ENCODE results near the gene PDAP1.
"Not testable (repeated sequence)": the region's sequence is repeated elsewhere in the genome, so short reads cannot be mapped to it uniquely, and the experiment has no call there.

Gene PDAP1

GRCh38 chr7:99428972-99429566, 20.7 kb upstream of the PDAP1 start:
- in situ Hi-C loops (cut with MboI; ENCODE audit: low sequenced_read_pairs), result no loop called here

GRCh38 chr7:99424932-99425730, 16.7 kb upstream of the PDAP1 start:
- in situ Hi-C loops (cut with MboI; ENCODE audit: low sequenced_read_pairs), result no loop called here

- in situ Hi-C loops (cut with MboI; ENCODE audit: low sequenced_read_pairs), result no loop called here
Measured at GRCh38 chr7:99422625-99423024, 14.2 kb upstream of the PDAP1 start.

GRCh38 chr7:99422186-99422585, 13.8 kb upstream of the PDAP1 start:
- in situ Hi-C loops (cut with MboI; ENCODE audit: low sequenced_read_pairs), result no loop called here

- in situ Hi-C loops (cut with MboI; ENCODE audit: low sequenced_read_pairs), result no loop called here
Measured at GRCh38 chr7:99420986-99421385, 12.6 kb upstream of the PDAP1 start.

- in situ Hi-C loops (cut with MboI; ENCODE audit: low sequenced_read_pairs), result no loop called here
Measured at GRCh38 chr7:99420213-99420612, 11.8 kb upstream of the PDAP1 start.

GRCh38 chr7:99419323-99420021, 11.1 kb upstream of the PDAP1 start:
- in situ Hi-C loops (cut with MboI; ENCODE audit: low sequenced_read_pairs), result no loop called here

- in situ Hi-C loops (cut with MboI; ENCODE audit: low sequenced_read_pairs), result no loop called here
Measured at GRCh38 chr7:99418260-99418659, 9.9 kb upstream of the PDAP1 start.

GRCh38 chr7:99415513-99416127, 7.2 kb upstream of the PDAP1 start:
- in situ Hi-C loops (cut with MboI; ENCODE audit: low sequenced_read_pairs), result not testable (repeated sequence)

GRCh38 chr7:99410635-99411034, 2.2 kb upstream of the PDAP1 start:
- in situ Hi-C loops (cut with MboI; ENCODE audit: low sequenced_read_pairs), result no loop called here

GRCh38 chr7:99409806-99410205, 1.4 kb upstream of the PDAP1 start:
- in situ Hi-C loops (cut with MboI; ENCODE audit: low sequenced_read_pairs), result no loop called here

- in situ Hi-C loops (cut with MboI; ENCODE audit: low sequenced_read_pairs), result no loop called here
Measured at GRCh38 chr7:99409192-99409572, 785 bp upstream of the PDAP1 start.

GRCh38 chr7:99407872-99408378, 472 bp downstream of the PDAP1 start:
- in situ Hi-C loops (cut with MboI; ENCODE audit: low sequenced_read_pairs), result no loop called here

GRCh38 chr7:99406557-99406956, 1.8 kb downstream of the PDAP1 start:
- in situ Hi-C loops (cut with MboI; ENCODE audit: low sequenced_read_pairs), result no loop called here

GRCh38 chr7:99404977-99405320, 3.4 kb downstream of the PDAP1 start:
- in situ Hi-C loops (cut with MboI; ENCODE audit: low sequenced_read_pairs), result no loop called here

- in situ Hi-C loops (cut with MboI; ENCODE audit: low sequenced_read_pairs), result no loop called here
Measured at GRCh38 chr7:99404235-99404976, 4.0 kb downstream of the PDAP1 start.

GRCh38 chr7:99403764-99404163, 4.6 kb downstream of the PDAP1 start:
- in situ Hi-C loops (cut with MboI; ENCODE audit: low sequenced_read_pairs), result no loop called here

- in situ Hi-C loops (cut with MboI; ENCODE audit: low sequenced_read_pairs), result no loop called here
Measured at GRCh38 chr7:99402854-99403253, 5.5 kb downstream of the PDAP1 start.

- in situ Hi-C loops (cut with MboI; ENCODE audit: low sequenced_read_pairs), result no loop called here
Measured at GRCh38 chr7:99399597-99399996, 8.8 kb downstream of the PDAP1 start.

- in situ Hi-C loops (cut with MboI; ENCODE audit: low sequenced_read_pairs), result no loop called here
Measured at GRCh38 chr7:99398891-99399445, 9.4 kb downstream of the PDAP1 start.
